ENCODE data around the gene CEACAM19.
"Not testable (repeated sequence)": the region's sequence is repeated elsewhere in the genome, so short reads cannot be mapped to it uniquely, and the experiment has no call there.

Gene CEACAM19

GRCh38 chr19:44671400-44671799 is at the start of gene CEACAM19:
CEACAM19 (plus strand) TSS chr19:44671482; CDS start chr19:44671932, 450 bp downstream.
- DNase-seq (ENCODE audit: low spot score) = no peak

- DNase-seq (ENCODE audit: low spot score) = no peak
These were observed 48.2 kb upstream of the CEACAM19 start for GRCh38 chr19:44623080-44623479.

GRCh38 chr19:44623626-44624025 is 47.7 kb upstream of the CEACAM19 start:
- no peak for DNase-seq (ENCODE audit: low spot score)

GRCh38 chr19:44624840-44625354 is 46.4 kb upstream of the CEACAM19 start:
- no peak for DNase-seq (ENCODE audit: low spot score)

- not testable (repeated sequence) for DNase-seq (ENCODE audit: low spot score)
These were observed 45.6 kb upstream of the CEACAM19 start for GRCh38 chr19:44625637-44626036.

GRCh38 chr19:44626048-44626624 is 45.1 kb upstream of the CEACAM19 start:
- DNase-seq (ENCODE audit: low spot score) = no peak

GRCh38 chr19:44627631-44628030 is 43.7 kb upstream of the CEACAM19 start:
- DNase-seq (ENCODE audit: low spot score) = no peak

- no peak for DNase-seq (ENCODE audit: low spot score)
These were observed 42.5 kb upstream of the CEACAM19 start for GRCh38 chr19:44628793-44629192.

GRCh38 chr19:44631611-44632010 is 39.7 kb upstream of the CEACAM19 start:
- not testable (repeated sequence) for DNase-seq (ENCODE audit: low spot score)

GRCh38 chr19:44634058-44634457 is 37.2 kb upstream of the CEACAM19 start:
- DNase-seq (ENCODE audit: low spot score) = not testable (repeated sequence)

GRCh38 chr19:44634785-44635184 is 36.5 kb upstream of the CEACAM19 start:
- DNase-seq (ENCODE audit: low spot score) = no peak

- DNase-seq (ENCODE audit: low spot score) = no peak
These were observed 35.5 kb upstream of the CEACAM19 start for GRCh38 chr19:44635581-44636438.

GRCh38 chr19:44636439-44637389 is 34.6 kb upstream of the CEACAM19 start:
- peak; percentile 33 for DNase-seq (ENCODE audit: low spot score)

GRCh38 chr19:44637390-44637764 is 33.9 kb upstream of the CEACAM19 start:
- DNase-seq (ENCODE audit: low spot score) = no peak

- DNase-seq (ENCODE audit: low spot score) = no peak
These were observed 30.8 kb upstream of the CEACAM19 start for GRCh38 chr19:44640518-44640917.

- DNase-seq (ENCODE audit: low spot score) = no peak
These were observed 29.6 kb upstream of the CEACAM19 start for GRCh38 chr19:44641501-44642265.

- no peak for DNase-seq (ENCODE audit: low spot score)
These were observed 28.9 kb upstream of the CEACAM19 start for GRCh38 chr19:44642377-44642776.

- DNase-seq (ENCODE audit: low spot score) = peak; percentile 89
These were observed 27.5 kb upstream of the CEACAM19 start, which contains the start of gene PVR for GRCh38 chr19:44643605-44644401. PVR (plus strand) TSS chr19:44643910; CDS start chr19:44644097, 187 bp downstream.

GRCh38 chr19:44644402-44645016 is 26.8 kb upstream of the CEACAM19 start:
- DNase-seq (ENCODE audit: low spot score) = peak; percentile 67

Data from HuH-7.5 (cell line).